Measurements from ENCODE around the gene BACH1.

DNA sequence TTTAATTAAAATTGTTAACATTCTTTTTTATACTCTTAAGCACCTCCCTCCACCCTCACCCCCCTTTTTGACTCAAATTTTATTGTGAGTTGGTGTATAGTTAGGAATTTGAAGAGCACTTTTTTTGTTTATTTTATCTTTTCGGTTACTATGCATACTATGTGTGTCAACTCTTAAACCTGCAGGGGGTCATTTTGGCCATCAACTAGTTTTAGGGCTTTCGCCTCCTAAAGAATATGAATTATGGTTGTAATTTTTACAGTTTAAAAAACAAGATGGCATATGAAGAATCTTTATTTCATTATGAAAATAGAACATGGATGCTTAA lies 9.7 kb downstream of the BACH1 start:
- TF ChIP-seq TAF1 (IDR thresholded peaks at IDR 0.05; ENCODE audit: low read depth) (no peak), REST (IDR thresholded peaks at IDR 0.05; ENCODE audit: borderline replicate concordance) (no peak)
- TF ChIP-seq, protein P1, sequence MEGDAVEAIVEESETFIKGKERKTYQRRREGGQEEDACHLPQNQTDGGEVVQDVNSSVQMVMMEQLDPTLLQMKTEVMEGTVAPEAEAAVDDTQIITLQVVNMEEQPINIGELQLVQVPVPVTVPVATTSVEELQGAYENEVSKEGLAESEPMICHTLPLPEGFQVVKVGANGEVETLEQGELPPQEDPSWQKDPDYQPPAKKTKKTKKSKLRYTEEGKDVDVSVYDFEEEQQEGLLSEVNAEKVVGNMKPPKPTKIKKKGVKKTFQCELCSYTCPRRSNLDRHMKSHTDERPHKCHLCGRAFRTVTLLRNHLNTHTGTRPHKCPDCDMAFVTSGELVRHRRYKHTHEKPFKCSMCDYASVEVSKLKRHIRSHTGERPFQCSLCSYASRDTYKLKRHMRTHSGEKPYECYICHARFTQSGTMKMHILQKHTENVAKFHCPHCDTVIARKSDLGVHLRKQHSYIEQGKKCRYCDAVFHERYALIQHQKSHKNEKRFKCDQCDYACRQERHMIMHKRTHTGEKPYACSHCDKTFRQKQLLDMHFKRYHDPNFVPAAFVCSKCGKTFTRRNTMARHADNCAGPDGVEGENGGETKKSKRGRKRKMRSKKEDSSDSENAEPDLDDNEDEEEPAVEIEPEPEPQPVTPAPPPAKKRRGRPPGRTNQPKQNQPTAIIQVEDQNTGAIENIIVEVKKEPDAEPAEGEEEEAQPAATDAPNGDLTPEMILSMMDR (IDR thresholded peaks at IDR 0.05; ENCODE audit: poor library complexity, severe bottlenecking): no peak

Data from neural cell (in vitro differentiated cells).